Endothelial cell (in vitro differentiated cells): ENCODE measurements around the gene CYB5D1. TPM values are rescaled to one million over a fixed set of nuclear protein-coding genes. Genes with fewer than 3 reads are reported as not detected.
A peak's percentile ranks its signal among the peaks of the same experiment; 100 is the strongest.

Source experiments
- DNase-seq: peaks from one replicate; pipeline ENCODE4 v3.0.0; 2021; ENCODE audit warnings: low spot score
- H3K27ac Mint-ChIP-seq: one replicate; pipeline ENCODE4 v1.8.0; 2021; ENCODE audit warnings: mixed read lengths, inconsistent platforms; ENCODE audit not compliant: unreplicated experiment
- H3K27me3 Mint-ChIP-seq: one replicate; pipeline ENCODE4 v1.8.0; 2021; ENCODE audit warnings: mild to moderate bottlenecking, moderate library complexity, mixed read lengths, inconsistent platforms; ENCODE audit not compliant: unreplicated experiment
- H3K36me3 Mint-ChIP-seq: one replicate; pipeline ENCODE4 v1.8.0; 2021; ENCODE audit warnings: mild to moderate bottlenecking, low read depth, mixed read lengths, inconsistent platforms; ENCODE audit not compliant: unreplicated experiment
- H3K4me1 Mint-ChIP-seq: one replicate; pipeline ENCODE4 v1.8.0; 2021; ENCODE audit warnings: mild to moderate bottlenecking, mixed read lengths, inconsistent platforms; ENCODE audit not compliant: unreplicated experiment
- H3K4me3 Mint-ChIP-seq: one replicate; pipeline ENCODE4 v1.8.0; 2021; ENCODE audit warnings: mild to moderate bottlenecking, mixed read lengths, inconsistent platforms; ENCODE audit not compliant: unreplicated experiment
- H3K9me3 Mint-ChIP-seq: one replicate; pipeline ENCODE4 v1.8.0; 2021; ENCODE audit warnings: mixed read lengths, inconsistent platforms; ENCODE audit not compliant: unreplicated experiment
- total RNA-seq: library from RNA; stranded (reverse); fragmentation: NEBNext Ultra II Directional; extraction: Animal tissue kit (Norgen Biotek cat#: 25700); gene quantifications from one replicate; pipeline ENCODE4 v1.2.1, GENCODE V29; 2021; ENCODE audit not compliant: unreplicated experiment
- TF ChIP-seq, protein P1 (sequence below): fragments of 200-600 bp; sonication (generic); IDR thresholded peaks from one replicate; pipeline ENCODE4 v1.5.0; 2021; ENCODE audit warnings: antibody characterized with exemption; ENCODE audit not compliant: unreplicated experiment

The CYB5D1 gene
- total RNA-seq, 1 donor from 2014 or later = 6.4 TPM

DNA sequence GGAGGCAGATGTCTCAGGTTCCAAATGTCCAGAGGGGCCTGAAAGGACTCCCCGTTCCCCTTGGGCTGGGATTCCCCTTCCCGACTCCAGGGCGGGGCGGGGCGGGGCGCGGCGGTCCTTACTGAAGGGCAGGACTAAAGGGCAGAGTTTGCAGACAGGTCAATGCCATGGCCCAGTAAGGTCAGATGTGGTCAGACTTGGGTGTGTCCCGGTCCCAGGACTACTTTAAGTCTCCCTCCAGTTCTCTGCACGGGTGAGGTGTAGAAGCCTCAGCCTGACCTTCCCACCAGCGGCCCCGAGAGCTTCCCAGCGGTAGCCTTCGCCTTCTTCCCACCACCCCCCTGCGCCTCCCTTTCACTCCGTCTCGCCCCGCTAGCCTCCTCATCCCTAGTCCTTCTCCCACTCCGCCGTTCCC is 23.3 kb upstream of the CYB5D1 start:
- Mint-ChIP-seq H3K4me1 (peaks cover 36% of the 10 kb centered on the region), H3K9me3 (no peaks in the 10 kb centered on the region), H3K27me3 (peaks cover 41% of the 10 kb centered on the region), H3K4me3 (peak overlapping the region; percentile 92), H3K36me3 (no peaks in the 10 kb centered on the region), H3K27ac (peak overlapping the region; percentile 99)
- DNase-seq = no peak
- TF ChIP-seq, protein P1, sequence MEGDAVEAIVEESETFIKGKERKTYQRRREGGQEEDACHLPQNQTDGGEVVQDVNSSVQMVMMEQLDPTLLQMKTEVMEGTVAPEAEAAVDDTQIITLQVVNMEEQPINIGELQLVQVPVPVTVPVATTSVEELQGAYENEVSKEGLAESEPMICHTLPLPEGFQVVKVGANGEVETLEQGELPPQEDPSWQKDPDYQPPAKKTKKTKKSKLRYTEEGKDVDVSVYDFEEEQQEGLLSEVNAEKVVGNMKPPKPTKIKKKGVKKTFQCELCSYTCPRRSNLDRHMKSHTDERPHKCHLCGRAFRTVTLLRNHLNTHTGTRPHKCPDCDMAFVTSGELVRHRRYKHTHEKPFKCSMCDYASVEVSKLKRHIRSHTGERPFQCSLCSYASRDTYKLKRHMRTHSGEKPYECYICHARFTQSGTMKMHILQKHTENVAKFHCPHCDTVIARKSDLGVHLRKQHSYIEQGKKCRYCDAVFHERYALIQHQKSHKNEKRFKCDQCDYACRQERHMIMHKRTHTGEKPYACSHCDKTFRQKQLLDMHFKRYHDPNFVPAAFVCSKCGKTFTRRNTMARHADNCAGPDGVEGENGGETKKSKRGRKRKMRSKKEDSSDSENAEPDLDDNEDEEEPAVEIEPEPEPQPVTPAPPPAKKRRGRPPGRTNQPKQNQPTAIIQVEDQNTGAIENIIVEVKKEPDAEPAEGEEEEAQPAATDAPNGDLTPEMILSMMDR = no peak

DNA sequence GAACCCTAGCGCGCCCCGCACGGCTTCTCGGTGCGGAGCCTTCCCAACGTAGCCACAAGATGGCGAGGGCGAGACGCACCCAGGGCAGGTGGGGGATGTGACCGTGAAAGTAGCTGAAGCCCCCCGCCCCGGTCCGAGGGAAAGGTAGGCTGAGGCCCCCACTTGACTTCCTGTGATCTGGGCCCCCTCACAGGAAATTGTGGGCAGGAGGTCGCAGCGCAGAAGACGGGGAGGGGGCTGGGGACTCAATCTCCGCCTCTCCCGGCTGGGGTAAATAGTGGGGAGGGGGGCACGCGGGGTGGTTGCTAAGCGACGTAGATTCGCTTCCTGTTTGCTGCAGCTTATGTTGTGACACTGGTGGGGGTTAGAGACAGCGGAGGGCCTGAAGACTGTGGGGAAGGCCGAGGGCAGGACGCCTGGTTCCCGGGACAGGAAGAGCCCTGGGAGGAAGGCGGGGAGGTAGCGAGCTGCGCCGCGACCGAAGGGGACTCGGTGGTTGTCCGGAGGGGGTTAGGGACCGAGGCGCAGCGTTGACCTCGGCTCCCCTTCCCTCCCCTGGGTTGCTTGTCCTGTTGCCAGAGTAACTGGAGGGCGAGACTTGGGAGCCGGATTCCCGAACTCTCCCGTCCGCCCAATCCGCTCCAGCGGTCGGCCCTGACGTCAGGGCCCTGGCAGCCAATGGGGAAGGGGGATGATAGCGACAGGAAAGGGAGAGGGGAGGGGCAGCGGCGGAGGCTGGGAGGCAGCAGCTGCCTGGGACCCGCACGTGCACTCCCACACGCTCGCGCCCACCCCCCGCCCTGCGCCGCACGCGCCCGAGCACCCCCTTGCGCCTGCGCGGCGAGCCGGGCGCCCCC is 22.6 kb upstream of the CYB5D1 start:
- peak; percentile 96 for DNase-seq
- TF ChIP-seq, protein P1 = peak; percentile 67
- Mint-ChIP-seq H3K9me3 (no peaks in the 10 kb centered on the region), H3K4me1 (peaks cover 42% of the 10 kb centered on the region), H3K27me3 (peaks cover 41% of the 10 kb centered on the region), H3K4me3 (peak overlapping the region; percentile 92), H3K36me3 (peaks cover 2% of the 10 kb centered on the region), H3K27ac (peak overlapping the region; percentile 99)

DNA sequence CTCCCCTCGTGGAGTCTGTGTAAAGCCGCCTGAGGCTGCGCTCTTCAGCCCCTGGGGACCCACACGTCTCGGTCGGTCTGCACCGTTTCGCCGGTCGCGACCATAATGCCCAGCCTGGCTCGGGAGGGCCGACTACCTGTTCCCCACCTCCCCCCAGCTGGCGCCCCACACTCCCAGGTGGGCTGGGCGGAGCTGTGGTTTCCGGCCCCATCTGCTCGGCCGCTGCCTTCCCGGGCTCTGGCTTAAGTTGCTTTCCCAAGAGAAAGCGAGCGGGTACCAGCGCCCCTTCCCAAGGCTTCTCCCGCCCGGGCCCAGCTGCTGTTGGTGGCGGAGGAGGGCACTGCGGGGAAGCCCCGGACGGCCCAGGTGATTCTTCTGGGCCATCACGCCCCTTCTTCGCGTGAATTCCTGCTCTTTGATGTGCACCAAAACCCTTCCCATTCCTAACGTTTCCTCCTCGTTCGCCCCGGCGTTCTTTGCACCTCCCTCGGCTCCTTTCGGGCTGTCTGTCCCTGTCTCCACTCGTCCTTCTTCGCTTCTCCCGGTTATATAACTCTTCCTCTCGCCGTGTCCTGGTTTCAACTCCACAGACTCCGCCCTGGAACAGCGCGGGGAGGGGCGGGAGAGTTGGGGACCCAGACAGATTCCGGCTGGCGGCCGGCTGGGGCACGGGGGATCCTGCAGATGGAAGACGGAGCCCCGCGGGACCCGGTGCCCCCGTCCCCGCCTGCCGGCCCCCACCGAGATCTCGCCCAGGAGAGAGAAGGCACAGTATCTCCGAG is 21.8 kb upstream of the CYB5D1 start:
- H3K4me3 Mint-ChIP-seq = peak overlapping the region; percentile 97
- TF ChIP-seq, protein P1 = no peak
- H3K36me3 Mint-ChIP-seq = peaks cover 9% of the 10 kb centered on the region
- no peaks in the 10 kb centered on the region for H3K9me3 Mint-ChIP-seq
- peaks cover 50% of the 10 kb centered on the region for H3K4me1 Mint-ChIP-seq
- peaks cover 43% of the 10 kb centered on the region for H3K27me3 Mint-ChIP-seq
- DNase-seq = peak; percentile 65
- peak overlapping the region; percentile 99 for H3K27ac Mint-ChIP-seq

GRCh38 chr17:7836596-7837407 is 21.0 kb upstream of the CYB5D1 start:
- TF ChIP-seq, protein P1 = no peak
- peak overlapping the region; percentile 97 for H3K4me3 Mint-ChIP-seq
- H3K9me3 Mint-ChIP-seq = no peaks in the 10 kb centered on the region
- peak; percentile 96 for DNase-seq
- peaks cover 14% of the 10 kb centered on the region for H3K36me3 Mint-ChIP-seq
- peaks cover 55% of the 10 kb centered on the region for H3K4me1 Mint-ChIP-seq
- H3K27ac Mint-ChIP-seq = peak overlapping the region; percentile 99
- peaks cover 46% of the 10 kb centered on the region for H3K27me3 Mint-ChIP-seq
